Esophagus squamous epithelium (tissue), 5 donors: Measurements from ENCODE around the gene HAVCR2. TPM values are rescaled to one million over a fixed set of nuclear protein-coding genes. Genes with fewer than 3 reads are reported as not detected.
"Not testable (repeated sequence)": the region's sequence is repeated elsewhere in the genome, so short reads cannot be mapped to it uniquely, and the experiment has no call there.

Source experiments
- DNase-seq: peaks from one replicate; lab custom pipeline; 2025; lab: John Stamatoyannopoulos, UW
- H3K27ac ChIP-seq, 4 donors: fragments of 200-600 bp; sonication (generic); one replicate each; pipeline ENCODE4 v1.5.1; 2016 to 2019; ENCODE audit warnings: mild to moderate bottlenecking in 1 of 4
- H3K27me3 ChIP-seq, 4 donors: fragments of 200-600 bp; sonication (generic); 1 replicate in 3 of 4; 2 replicates in 1 of 4; pipeline versions ENCODE4 v1.5.1 to v1.6.0; 2017 to 2021; ENCODE audit warnings: antibody characterized with exemption in 1 of 4
- H3K36me3 ChIP-seq, 3 donors: fragments of 200-600 bp; sonication (generic); one replicate each; pipeline ENCODE4 v1.5.1; 2016 to 2019
- H3K4me1 ChIP-seq, 3 donors: fragments of 200-600 bp; sonication (generic); one replicate each; pipeline ENCODE4 v1.5.1; 2017 to 2019
- H3K4me3 ChIP-seq, 4 donors: fragments of 200-600 bp; sonication (generic); 1 replicate in 3 of 4; 2 replicates in 1 of 4; pipeline ENCODE4 v1.5.1; 2016 to 2019; ENCODE audit warnings: mild to moderate bottlenecking in 2 of 4, moderate library complexity in 1 of 4
- H3K9me3 ChIP-seq, 3 donors: fragments of 200-600 bp; sonication (generic); one replicate each; pipeline ENCODE4 v1.5.1; 2016 to 2019
- CTCF ChIP-seq, 6 experiments: fragments of 450-650 bp in 4 of 6; fragments of 200-600 bp in 2 of 6; sonication (generic) in 2 of 6; IDR thresholded peaks; one replicate each; pipeline ENCODE4 v1.5.1; 2016 to 2019; ENCODE audit warnings: antibody characterized with exemption in 6 of 6, mild to moderate bottlenecking in 4 of 6, moderate library complexity in 4 of 6
- POLR2A ChIP-seq, 4 donors: fragments of 450-650 bp; IDR thresholded peaks; one replicate each; pipeline ENCODE4 v1.6.1; 2017; ENCODE audit warnings: antibody characterized with exemption in 4 of 4, mild to moderate bottlenecking in 4 of 4, moderate library complexity in 3 of 4
- WGBS, 2 donors: methylation state at CpG; one replicate each; pipeline ENCODE4 v1.1.5; 2018; 5-methylcytosine and 5-hydroxymethylcytosine counted together
- intact Hi-C: fragments of 100-400 bp; cut with DNase I; formaldehyde crosslinking; loops from one replicate; pipeline ENCODE4 v1.15.0; 2022
- total RNA-seq, 4 donors: library from RNA; depleted of rRNA; stranded (reverse); fragments of >200 nt; gene quantifications; one replicate each; pipeline ENCODE4 v1.1.0, GENCODE V29; 2016
- donor health status: DM: yes; HTN: yes; CAD: no.

Gene HAVCR2
- total RNA-seq, 4 donors from 2014 or later: 0.45 to 5.3 (median 3.5) TPM

DNA sequence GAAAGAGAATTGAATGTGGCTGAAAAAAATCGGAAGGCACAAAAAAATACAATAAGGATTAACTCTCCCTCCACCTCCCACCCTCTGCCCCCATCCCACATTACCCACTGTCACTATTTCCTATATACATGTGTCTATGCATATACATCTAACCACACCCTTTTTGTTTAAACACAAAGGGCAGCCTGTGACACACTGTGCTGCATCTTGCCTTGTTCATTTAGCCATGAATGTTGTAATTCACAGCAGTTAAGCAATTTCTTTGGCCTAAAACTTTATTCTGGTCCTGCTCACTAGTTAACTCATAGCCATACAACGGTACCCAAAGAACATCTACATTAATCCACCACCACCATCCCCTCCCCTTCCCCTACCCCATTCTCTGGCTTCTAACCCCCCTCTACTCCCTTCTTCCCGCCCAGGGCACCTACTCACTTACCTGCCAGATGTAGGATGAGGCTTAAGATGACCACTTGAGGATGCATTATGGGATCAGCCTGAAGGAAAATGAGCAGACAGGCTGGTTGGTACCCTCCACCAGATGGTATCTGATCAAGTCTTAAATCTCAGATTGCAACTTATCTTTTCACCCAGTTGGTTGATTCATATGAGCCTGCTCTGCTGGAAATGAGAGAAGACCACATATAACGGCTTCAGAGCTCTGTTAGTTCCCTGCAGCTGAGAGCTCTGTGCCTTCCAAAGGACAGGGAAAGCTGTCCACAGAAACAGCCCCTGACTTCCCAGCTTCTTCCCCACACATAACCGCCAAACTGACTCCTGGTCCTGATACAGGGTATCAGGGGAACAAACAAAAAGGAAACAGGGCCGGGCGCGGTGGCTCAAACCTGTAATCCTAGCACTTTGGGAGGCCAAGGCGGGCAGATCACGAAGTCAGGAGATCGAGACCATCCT is 51.1 kb downstream of the HAVCR2 start:
- TF ChIP-seq POLR2A (IDR thresholded peaks at IDR 0.05) (no peak), CTCF (IDR thresholded peaks at IDR 0.05) (no peak)
- Histone ChIP-seq H3K9me3 (no peaks in the 10 kb centered on the region), H3K4me3 (no peak overlapping the region), H3K27ac (no peak overlapping the region), H3K36me3 (no peaks in the 10 kb centered on the region), H3K27me3 (no peaks in the 10 kb centered on the region), H3K4me1 (no peaks in the 10 kb centered on the region)
- intact Hi-C loops: no loop called here
- WGBS, 2 donors: 82% methylated on average over 10 to 11 of the region's 11 CpGs
- no peak for DNase-seq

DNA sequence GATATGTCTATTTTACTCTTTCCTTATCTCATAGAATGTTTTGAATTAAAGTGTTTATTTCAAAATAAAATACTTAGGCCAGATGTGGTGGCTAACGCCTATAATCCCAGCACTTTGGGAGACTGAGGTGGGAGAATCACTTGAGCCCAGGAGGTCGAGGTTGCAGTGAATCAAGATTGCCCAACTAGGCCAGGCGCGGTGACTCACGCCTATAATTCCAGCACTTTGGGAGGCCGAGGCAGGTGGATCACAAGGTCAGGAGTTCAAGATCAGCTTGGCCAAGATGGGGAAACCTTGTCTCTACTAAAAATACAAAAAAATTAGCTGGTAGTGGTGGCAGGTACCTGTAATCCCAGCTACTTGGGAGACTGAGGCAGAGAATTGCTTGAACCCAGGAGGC is 52.0 kb downstream of the HAVCR2 start:
- H3K9me3 ChIP-seq, H3K4me3 ChIP-seq, H3K27me3 ChIP-seq, intact Hi-C loops, DNase-seq, H3K4me1 ChIP-seq, H3K27ac ChIP-seq, H3K36me3 ChIP-seq: not testable (repeated sequence)
- 86 to 90% methylated on average over 6 of the region's 6 CpGs for WGBS, 2 donors

GRCh38 chr5:157051604-157052245 is 57.1 kb downstream of the HAVCR2 start:
- Histone ChIP-seq H3K36me3 (no peaks in the 10 kb centered on the region), H3K9me3 (no peaks in the 10 kb centered on the region), H3K4me1 (no peaks in the 10 kb centered on the region), H3K27ac (no peak overlapping the region), H3K4me3 (no peak overlapping the region), H3K27me3 (no peaks in the 10 kb centered on the region)
- no peak for TF ChIP-seq CTCF (IDR thresholded peaks at IDR 0.05)
- 68 to 74% methylated on average over 7 of the region's 7 CpGs for WGBS, 2 donors
- DNase-seq: no peak
- intact Hi-C loops: no loop called here

DNA sequence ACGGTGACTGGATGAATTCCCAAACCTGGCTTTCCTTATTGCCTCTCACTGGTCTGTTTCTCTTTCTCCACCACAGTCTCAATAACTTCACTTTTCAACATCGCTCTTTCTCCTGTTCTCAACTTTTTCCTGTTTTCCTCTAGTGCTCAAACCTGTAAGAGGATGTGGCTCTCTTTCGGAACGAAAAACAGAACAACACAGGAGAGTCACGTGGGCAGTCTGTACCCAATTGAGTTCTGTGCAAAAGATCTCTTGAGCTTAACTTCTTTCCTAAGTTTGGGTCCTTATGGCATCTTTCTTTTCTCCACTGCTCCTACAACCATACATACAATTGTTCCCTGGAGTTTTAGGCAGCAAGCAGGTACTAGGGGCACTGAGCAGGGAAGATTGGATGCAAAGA is 58.8 kb downstream of the HAVCR2 start:
- TF ChIP-seq CTCF (IDR thresholded peaks at IDR 0.05) (no peak), POLR2A (IDR thresholded peaks at IDR 0.05) (no peak)
- intact Hi-C loops: no loop called here
- H3K27ac ChIP-seq: no peak overlapping the region
- H3K9me3 ChIP-seq: no peaks in the 10 kb centered on the region
- no peak for DNase-seq
- no peaks in the 10 kb centered on the region for H3K36me3 ChIP-seq
- no peaks in the 10 kb centered on the region for H3K27me3 ChIP-seq
- H3K4me1 ChIP-seq: no peaks in the 10 kb centered on the region
- H3K4me3 ChIP-seq: no peak overlapping the region
- WGBS, 2 donors: 43 to 79% methylated on average over 5 of the region's 5 CpGs

GRCh38 chr5:157049605-157050004 is 59.2 kb downstream of the HAVCR2 start:
- no peaks in the 10 kb centered on the region for H3K4me1 ChIP-seq
- no peaks in the 10 kb centered on the region for H3K9me3 ChIP-seq
- intact Hi-C loops: no loop called here
- DNase-seq: no peak
- H3K4me3 ChIP-seq: no peak overlapping the region
- no peaks in the 10 kb centered on the region for H3K36me3 ChIP-seq
- no peak for TF ChIP-seq POLR2A (IDR thresholded peaks at IDR 0.05)
- TF ChIP-seq CTCF (IDR thresholded peaks at IDR 0.05): no peak
- WGBS, 2 donors: 35% methylated on average over 1 of the region's 1 CpG
- H3K27ac ChIP-seq: no peak overlapping the region
- no peaks in the 10 kb centered on the region for H3K27me3 ChIP-seq
